ENCODE results near the gene EFHC2. TPM values are rescaled to one million over a fixed set of nuclear protein-coding genes. Genes with fewer than 3 reads are reported as not detected.

EFHC2 gene
- total RNA-seq, 4 donors from 2014 or later: 3.4 to 6.9 (median 4.6) TPM

- H3K4me3 ChIP-seq (ENCODE audit: low read depth, poor library complexity, severe bottlenecking): no peak overlapping the region
- intact Hi-C loops (cut with DNase I; ENCODE audit: low total_unique reads): no loop called here
- WGBS, 2 donors: 48 to 71% methylated on average over 2 of the region's 2 CpGs
- TF ChIP-seq POLR2A (IDR thresholded peaks at IDR 0.05): no peak
- TF ChIP-seq CTCF (IDR thresholded peaks at IDR 0.05): no peak
- DNase-seq (ENCODE audit: low spot score in 2 of 2): no peak
Observed at GRCh38 chrX:44183329-44183728, 160.1 kb downstream of the EFHC2 start.

- DNase-seq (ENCODE audit: low spot score in 2 of 2): no peak
- 59 to 77% methylated on average over 6 of the region's 6 CpGs for WGBS, 2 donors
- intact Hi-C loops (cut with DNase I; ENCODE audit: low total_unique reads): no loop called here
- H3K4me3 ChIP-seq (ENCODE audit: low read depth, poor library complexity, severe bottlenecking): no peak overlapping the region
- no peak for TF ChIP-seq POLR2A (IDR thresholded peaks at IDR 0.05)
- no peak for TF ChIP-seq CTCF (IDR thresholded peaks at IDR 0.05)
Observed at GRCh38 chrX:44178274-44179053, 165.0 kb downstream of the EFHC2 start.

- 84 to 98% methylated on average over 2 of the region's 2 CpGs for WGBS, 2 donors
Observed at GRCh38 chrX:44175455-44175854, 168.0 kb downstream of the EFHC2 start.

GRCh38 chrX:44174061-44174460, 169.4 kb downstream of the EFHC2 start:
- H3K4me3 ChIP-seq (ENCODE audit: low read depth, poor library complexity, severe bottlenecking): no peak overlapping the region
- intact Hi-C loops (cut with DNase I; ENCODE audit: low total_unique reads): no loop called here
- WGBS, 2 donors: 88% methylated on average over 3 of the region's 3 CpGs
- TF ChIP-seq POLR2A (IDR thresholded peaks at IDR 0.05) (no peak), CTCF (IDR thresholded peaks at IDR 0.05) (no peak)
- DNase-seq (ENCODE audit: low spot score in 2 of 2): no peak

More at GRCh38 chrX:44175455-44175854, 168.0 kb downstream of the EFHC2 start:
- intact Hi-C loops (cut with DNase I; ENCODE audit: low total_unique reads): no loop called here
- TF ChIP-seq CTCF (IDR thresholded peaks at IDR 0.05) (no peak), POLR2A (IDR thresholded peaks at IDR 0.05) (no peak)
- no peak overlapping the region for H3K4me3 ChIP-seq (ENCODE audit: low read depth, poor library complexity, severe bottlenecking)
- DNase-seq (ENCODE audit: low spot score in 2 of 2): no peak

- WGBS, 2 donors: 72 to 88% methylated on average over 3 of the region's 3 CpGs
- H3K4me3 ChIP-seq (ENCODE audit: low read depth, poor library complexity, severe bottlenecking): no peak overlapping the region
- DNase-seq (ENCODE audit: low spot score in 2 of 2): no peak
- intact Hi-C loops (cut with DNase I; ENCODE audit: low total_unique reads): no loop called here
- TF ChIP-seq POLR2A (IDR thresholded peaks at IDR 0.05) (no peak), CTCF (IDR thresholded peaks at IDR 0.05) (no peak)
Observed at GRCh38 chrX:44173219-44173618, 170.3 kb downstream of the EFHC2 start.

GRCh38 chrX:44167116-44167515, 176.4 kb downstream of the EFHC2 start:
- WGBS, 2 donors: 37 to 63% methylated on average over 1 of the region's 1 CpG
- H3K4me3 ChIP-seq (ENCODE audit: low read depth, poor library complexity, severe bottlenecking): no peak overlapping the region
- DNase-seq (ENCODE audit: low spot score in 2 of 2): no peak
- TF ChIP-seq CTCF (IDR thresholded peaks at IDR 0.05) (no peak), POLR2A (IDR thresholded peaks at IDR 0.05) (no peak)
- intact Hi-C loops (cut with DNase I; ENCODE audit: low total_unique reads): no loop called here

Data from lower leg skin (tissue), 4 donors.